Glomerular endothelial cell (primary cell): Measurements from ENCODE around the gene IDH3G. TPM values are rescaled to one million over a fixed set of nuclear protein-coding genes. Genes with fewer than 3 reads are reported as not detected.

Experiments used
- DNase-seq: peaks from one replicate; pipeline ENCODE4 v3.0.0-alpha.2; 2011; ENCODE audit warnings: low read depth, low spot score; ENCODE audit errors: extremely low read depth
- total RNA-seq: library from RNA; depleted of rRNA; stranded (reverse); fragments of >200 nt; gene quantifications from 2 replicates; pipeline ENCODE4 v1.2.3, GENCODE V29; 2015

IDH3G gene
- total RNA-seq, 1 donor from 2014 or later: 94.4 TPM

- DNase-seq: no peak
These were observed 22.9 kb upstream of the IDH3G start for GRCh38 chrX:153816831-153817690.

GRCh38 chrX:153814591-153815315, 20.6 kb upstream of the IDH3G start:
- DNase-seq: no peak

- DNase-seq: no peak
These were observed 19.0 kb upstream of the IDH3G start for GRCh38 chrX:153813161-153813560.

- DNase-seq: no peak
These were observed 18.0 kb upstream of the IDH3G start for GRCh38 chrX:153812220-153812619.

GRCh38 chrX:153807976-153808375, 13.8 kb upstream of the IDH3G start:
- no peak for DNase-seq

GRCh38 chrX:153806999-153807575, 12.9 kb upstream of the IDH3G start:
- DNase-seq: no peak

GRCh38 chrX:153805436-153805835, 11.3 kb upstream of the IDH3G start:
- DNase-seq: no peak

GRCh38 chrX:153804621-153805020, 10.4 kb upstream of the IDH3G start:
- no peak for DNase-seq

GRCh38 chrX:153804100-153804595, 10.0 kb upstream of the IDH3G start:
- no peak for DNase-seq

- no peak for DNase-seq
These were observed 9.3 kb upstream of the IDH3G start for GRCh38 chrX:153803211-153804099.

GRCh38 chrX:153802513-153803045, 8.4 kb upstream of the IDH3G start:
- no peak for DNase-seq

- DNase-seq: no peak
These were observed 7.5 kb upstream of the IDH3G start for GRCh38 chrX:153801669-153802068.

GRCh38 chrX:153800746-153801145, 6.6 kb upstream of the IDH3G start:
- no peak for DNase-seq

GRCh38 chrX:153800177-153800722, 6.1 kb upstream of the IDH3G start:
- no peak for DNase-seq

GRCh38 chrX:153799326-153799725, 5.2 kb upstream of the IDH3G start:
- no peak for DNase-seq

GRCh38 chrX:153797415-153798015, 3.3 kb upstream of the IDH3G start:
- DNase-seq: no peak

GRCh38 chrX:153794897-153795816, 982 bp upstream of the IDH3G start:
- no peak for DNase-seq

GRCh38 chrX:153793291-153793690, 884 bp downstream of the IDH3G start:
- no peak for DNase-seq
